H9 (cell line): ENCODE data around the gene ZNF362. TPM values are rescaled to one million over a fixed set of nuclear protein-coding genes. Genes with fewer than 3 reads are reported as not detected.

Experiments used
- DNase-seq: peaks from one replicate; pipeline ENCODE4 v3.0.0-alpha.2; 2017
- H2AFZ ChIP-seq: one replicate; pipeline ENCODE4 v1.6.1; 2013; ENCODE audit warnings: mild to moderate bottlenecking, low read length, control low read depth, moderate library complexity
- H2AK5ac ChIP-seq: 2 replicates; pipeline ENCODE4 v1.6.1; 2013; ENCODE audit warnings: low read length, control low read depth, mixed read lengths; ENCODE audit not compliant: insufficient read length
- H2BK120ac ChIP-seq: one replicate; pipeline ENCODE4 v1.6.1; 2013; ENCODE audit warnings: low read depth, mild to moderate bottlenecking, low read length, control low read depth, inconsistent platforms; ENCODE audit not compliant: poor library complexity, severe bottlenecking
- H2BK12ac ChIP-seq: 2 replicates; pipeline ENCODE4 v1.6.1; 2013; ENCODE audit warnings: low read length, control low read depth, mixed read lengths, low read depth; ENCODE audit not compliant: insufficient read length
- H2BK15ac ChIP-seq: 2 replicates; pipeline ENCODE4 v1.6.1; 2013; ENCODE audit warnings: low read depth, low read length, control low read depth
- H2BK20ac ChIP-seq: one replicate; pipeline ENCODE4 v1.6.1; 2013; ENCODE audit warnings: low read depth, mild to moderate bottlenecking, low read length, control low read depth, inconsistent platforms; ENCODE audit not compliant: poor library complexity, severe bottlenecking
- H2BK5ac ChIP-seq: 2 replicates; pipeline ENCODE4 v1.6.1; 2013; ENCODE audit warnings: low read length, control low read depth, mixed read lengths; ENCODE audit not compliant: insufficient read length
- H3K14ac ChIP-seq: 2 replicates; pipeline ENCODE4 v1.6.1; 2013; ENCODE audit warnings: low read length, control low read depth; ENCODE audit not compliant: insufficient read depth
- H3K18ac ChIP-seq: 2 replicates; pipeline ENCODE4 v1.6.1; 2013; ENCODE audit warnings: low read depth, mild to moderate bottlenecking, mixed read lengths, low read length, control low read depth; ENCODE audit not compliant: insufficient read length
- H3K23ac ChIP-seq: 2 replicates; pipeline ENCODE4 v1.6.1; 2013; ENCODE audit warnings: low read length, control low read depth, mixed read lengths, low read depth; ENCODE audit not compliant: insufficient read length
- H3K23me2 ChIP-seq: 2 replicates; pipeline ENCODE4 v1.6.1; 2013; ENCODE audit warnings: low read depth, mild to moderate bottlenecking, mixed read lengths, low read length, control low read depth; ENCODE audit not compliant: insufficient read length, poor library complexity, severe bottlenecking
- H3K27ac ChIP-seq: 2 replicates; pipeline ENCODE4 v1.5.1; 2013; ENCODE audit warnings: low read length, control low read depth, mixed read lengths, low read depth; ENCODE audit not compliant: insufficient read length
- H3K27me3 ChIP-seq: 2 replicates; pipeline ENCODE4 v1.6.1; 2013; ENCODE audit warnings: low read length, control low read depth, inconsistent platforms; ENCODE audit not compliant: insufficient read depth
- H3K4ac ChIP-seq: 2 replicates; pipeline ENCODE4 v1.6.1; 2013; ENCODE audit warnings: low read depth, mild to moderate bottlenecking, control low read depth, inconsistent platforms, low read length, moderate library complexity
- H3K4me1 ChIP-seq: 2 replicates; pipeline ENCODE4 v1.6.1; 2013; ENCODE audit warnings: low read length, control low read depth, inconsistent platforms; ENCODE audit not compliant: insufficient read depth
- H3K4me2 ChIP-seq: 2 replicates; pipeline ENCODE4 v1.6.1; 2013; ENCODE audit warnings: low read length, control low read depth, mixed read lengths; ENCODE audit not compliant: insufficient read length, insufficient read depth
- H3K56ac ChIP-seq: 2 replicates; pipeline ENCODE4 v1.6.1; 2013; ENCODE audit warnings: low read depth, mild to moderate bottlenecking, mixed read lengths, low read length, control low read depth; ENCODE audit not compliant: insufficient read length
- H3K79me1 ChIP-seq: 2 replicates; pipeline ENCODE4 v1.6.1; 2013; ENCODE audit warnings: low read depth, mild to moderate bottlenecking, moderate library complexity, low read length, control low read depth, inconsistent platforms; ENCODE audit not compliant: insufficient read depth, poor library complexity, severe bottlenecking
- H3K79me2 ChIP-seq: 2 replicates; pipeline ENCODE4 v1.6.1; 2013; ENCODE audit warnings: low read length, control low read depth, inconsistent platforms; ENCODE audit not compliant: insufficient read depth
- H3K9ac ChIP-seq: 2 replicates; pipeline ENCODE4 v1.6.1; 2013; ENCODE audit warnings: low read length, control low read depth, mixed read lengths; ENCODE audit not compliant: insufficient read length; ENCODE audit errors: extremely low read depth
- H3K9me3 ChIP-seq: one replicate; pipeline ENCODE4 v1.6.1; 2013; ENCODE audit warnings: low read depth, low read length, inconsistent platforms; ENCODE audit not compliant: control insufficient read depth
- H3T11ph ChIP-seq: one replicate; pipeline ENCODE4 v1.6.1; 2013; ENCODE audit warnings: mild to moderate bottlenecking, low read length, control low read depth, inconsistent platforms
- H4K20me1 ChIP-seq: one replicate; pipeline ENCODE4 v1.6.1; 2013; ENCODE audit not compliant: control insufficient read depth, insufficient read length, insufficient read depth
- H4K5ac ChIP-seq: 2 replicates; pipeline ENCODE4 v1.6.1; 2013; ENCODE audit warnings: low read depth, mild to moderate bottlenecking, mixed read lengths, low read length, control low read depth; ENCODE audit not compliant: insufficient read length
- H4K8ac ChIP-seq: replicated peaks from 2 replicates; pipeline ENCODE4 v1.6.1; 2013; ENCODE audit warnings: low read length, control low read depth, mixed read lengths, low read depth; ENCODE audit not compliant: insufficient read length
- H4K91ac ChIP-seq: 2 replicates; pipeline ENCODE4 v1.6.1; 2013; ENCODE audit warnings: low read depth, mild to moderate bottlenecking, moderate library complexity, mixed read lengths, low read length, control low read depth; ENCODE audit not compliant: insufficient read length
- H3K27ac Mint-ChIP-seq, 3 experiments: 2 replicates in 2 of 3; 3 replicates in 1 of 3; pipeline ENCODE4 v1.8.0; 2020 to 2021; ENCODE audit warnings: mixed read lengths in 3 of 3, mild to moderate bottlenecking in 1 of 3, moderate library complexity in 1 of 3
- H3K27me3 Mint-ChIP-seq: 2 replicates; pipeline ENCODE4 v1.8.0; 2021; ENCODE audit warnings: low read depth, mild to moderate bottlenecking, moderate library complexity, mixed read lengths
- H3K36me3 Mint-ChIP-seq, 3 experiments: 2 replicates in 2 of 3; 3 replicates in 1 of 3; pipeline ENCODE4 v1.8.0; 2020 to 2021; ENCODE audit warnings: low read depth in 3 of 3, mixed read lengths in 3 of 3; ENCODE audit not compliant: insufficient read depth in 1 of 3
- H3K4me1 Mint-ChIP-seq, 2 experiments: 2 replicates each; pipeline ENCODE4 v1.8.0; 2020; ENCODE audit warnings: mixed read lengths in 2 of 2
- H3K4me3 Mint-ChIP-seq, 2 experiments: 2 replicates in 1 of 2; 3 replicates in 1 of 2; pipeline ENCODE4 v1.8.0; 2020 to 2021; ENCODE audit warnings: mild to moderate bottlenecking in 2 of 2, mixed read lengths in 2 of 2, moderate library complexity in 1 of 2
- H3K9me3 Mint-ChIP-seq, 2 experiments: 2 replicates in 1 of 2; 3 replicates in 1 of 2; pipeline ENCODE4 v1.8.0; 2020; ENCODE audit warnings: mild to moderate bottlenecking in 2 of 2, mixed read lengths in 2 of 2, moderate library complexity in 1 of 2
- CTCF ChIP-seq: fragments of 200-600 bp; sonication (generic); conservative IDR thresholded peaks from 3 replicates; pipeline ENCODE4 v1.8.0; 2021; ENCODE audit warnings: antibody characterized with exemption, mild to moderate bottlenecking
- WGBS: extraction: QIAGEN DNeasy Blood & Tissue Kit; methylation state at CpG from one replicate; pipeline ENCODE4 v1.1.7; 2013; ENCODE audit warnings: missing lambda C conversion rate, low lambda C conversion rate, mixed read lengths; ENCODE audit not compliant: insufficient read length; ENCODE audit errors: extremely low coverage; 5-methylcytosine and 5-hydroxymethylcytosine counted together
- total RNA-seq: library from RNA; stranded (reverse); gene quantifications from 2 replicates; pipeline ENCODE4 v1.2.1, GENCODE V29; 2021

ZNF362 gene
- total RNA-seq, 1 experiment from 2014 or later = 18.7 TPM

DNA sequence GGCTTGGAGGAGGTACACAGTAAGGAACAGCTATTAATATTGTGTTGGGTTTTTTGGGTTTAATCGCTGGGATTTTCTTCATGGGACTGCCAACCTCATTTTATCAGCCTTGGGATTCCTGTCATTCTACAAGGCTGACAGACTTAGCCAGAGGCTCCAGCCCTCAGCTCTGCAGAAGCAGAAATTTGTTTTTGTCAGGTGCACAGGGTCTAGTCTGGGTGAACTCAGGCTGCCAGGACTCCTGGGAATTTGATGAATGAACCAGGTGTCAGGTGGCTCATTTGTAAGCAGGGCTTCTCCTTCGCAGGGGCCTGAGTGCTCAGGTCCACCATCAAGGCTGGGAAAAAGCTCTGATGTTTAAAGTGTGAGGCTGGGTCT is 11.5 kb upstream of the ZNF362 start:
- no peak overlapping the region for H3K18ac ChIP-seq
- Mint-ChIP-seq H3K4me1 (peaks cover 19 to 33% of the 10 kb centered on the region in 2 experiments), H3K36me3 (no peaks in the 10 kb centered on the region), H3K27me3 (peaks cover 29% of the 10 kb centered on the region), H3K4me3 (no peak overlapping the region), H3K9me3 (no peaks in the 10 kb centered on the region), H3K27ac (no peak overlapping the region; a peak in 1 of 7 replicates)
- no peak overlapping the region for H2BK20ac ChIP-seq
- no peak overlapping the region for H3K9ac ChIP-seq
- H2BK15ac ChIP-seq = no peak overlapping the region
- H3T11ph ChIP-seq = no peak overlapping the region
- DNase-seq = no peak
- H2AK5ac ChIP-seq = no peak overlapping the region
- no peak overlapping the region for H2AFZ ChIP-seq
- no peaks in the 10 kb centered on the region for H3K23me2 ChIP-seq
- no peak overlapping the region for H3K4ac ChIP-seq
- no peaks in the 10 kb centered on the region for H4K20me1 ChIP-seq
- no peak overlapping the region for H3K14ac ChIP-seq
- H4K8ac ChIP-seq = no peak overlapping the region
- H2BK5ac ChIP-seq = no peak overlapping the region
- no peak overlapping the region for H3K23ac ChIP-seq
- no peaks in the 10 kb centered on the region for H3K9me3 ChIP-seq
- H3K56ac ChIP-seq = no peak overlapping the region
- no peaks in the 10 kb centered on the region for H3K79me2 ChIP-seq
- H3K4me2 ChIP-seq = no peak overlapping the region
- no peak overlapping the region for H2BK120ac ChIP-seq
- H3K27me3 ChIP-seq = no peaks in the 10 kb centered on the region
- H3K27ac ChIP-seq = no peak overlapping the region
- TF ChIP-seq CTCF = no peak
- WGBS = no CpG with 5 or more reads among the region's 2 CpGs
- no peak overlapping the region for H2BK12ac ChIP-seq
- no peaks in the 10 kb centered on the region for H3K79me1 ChIP-seq
- H3K4me1 ChIP-seq = peaks cover 3% of the 10 kb centered on the region; the same call in 1 of the 2 replicates
- H4K91ac ChIP-seq = no peak overlapping the region
- no peak overlapping the region for H4K5ac ChIP-seq
